Bronchial epithelial cell (primary cell): ENCODE measurements around the gene GLB1L. TPM values are rescaled to one million over a fixed set of nuclear protein-coding genes. Genes with fewer than 3 reads are reported as not detected.
"Not testable (repeated sequence)": the region's sequence is repeated elsewhere in the genome, so short reads cannot be mapped to it uniquely, and the experiment has no call there.

Experiments used
- DNase-seq: peaks from one replicate; pipeline ENCODE4 v3.0.0-alpha.2; 2010; ENCODE audit warnings: low read depth
- FAIRE-seq: peaks from 2 replicates; lab custom pipeline; 2011; peaks lifted over from hg19 to GRCh38; lab: Jason Lieb, UNC
- H3K27me3 ChIP-seq: 2 replicates; pipeline ENCODE4 v1.5.1; 2011; ENCODE audit warnings: low read length; ENCODE audit not compliant: control insufficient read depth, insufficient read depth
- H3K36me3 ChIP-seq: 2 replicates; pipeline ENCODE4 v1.5.1; 2011; ENCODE audit warnings: low read length; ENCODE audit not compliant: control insufficient read depth, insufficient read depth
- H3K4me3 ChIP-seq: 2 replicates; pipeline ENCODE4 v1.5.1; 2011; ENCODE audit warnings: mild to moderate bottlenecking, low read depth, low read length, control low read depth
- CTCF ChIP-seq: IDR thresholded peaks from 2 replicates; pipeline ENCODE4 v1.5.1; 2011; ENCODE audit warnings: mild to moderate bottlenecking, moderate library complexity, low read length, control low read depth, inconsistent platforms; ENCODE audit not compliant: insufficient read depth, severe bottlenecking
- total RNA-seq: library from RNA; depleted of rRNA; stranded (reverse); fragments of >200 nt; gene quantifications from 2 replicates; pipeline ENCODE4 v1.2.1, GENCODE V29; 2014

The GLB1L gene
- total RNA-seq, 1 donor from 2014 or later: 3.7 TPM

DNA sequence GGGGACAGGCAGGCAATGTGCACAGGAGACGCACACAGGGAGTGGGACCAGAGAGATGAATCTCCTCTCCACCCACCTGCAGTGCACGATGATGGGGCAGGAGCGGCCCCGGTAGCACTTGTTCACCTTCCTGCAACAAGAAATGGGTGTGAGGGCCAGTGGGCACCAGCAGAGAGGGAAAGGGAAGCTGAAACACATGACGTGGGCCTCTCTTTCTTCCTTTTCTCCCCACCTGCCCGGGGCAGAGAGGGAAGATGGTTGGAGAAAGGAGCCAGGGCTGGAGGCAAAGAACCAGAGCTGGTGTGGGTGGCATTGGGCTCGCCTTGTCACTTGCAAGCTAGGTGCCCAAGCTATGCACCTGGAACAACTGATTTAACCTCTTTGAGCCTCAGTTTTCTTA is 46.1 kb upstream of the GLB1L start:
- no peak for DNase-seq
- Histone ChIP-seq H3K27me3 (no peaks in the 10 kb centered on the region), H3K36me3 (no peaks in the 10 kb centered on the region), H3K4me3 (no peak overlapping the region)
- no peak for FAIRE-seq
- TF ChIP-seq CTCF: no peak

GRCh38 chr2:219290381-219291171 is 45.3 kb upstream of the GLB1L start:
- Histone ChIP-seq H3K4me3 (no peak overlapping the region), H3K36me3 (peaks cover 2% of the 10 kb centered on the region), H3K27me3 (no peaks in the 10 kb centered on the region)
- FAIRE-seq: no peak
- DNase-seq: no peak
- TF ChIP-seq CTCF: no peak

GRCh38 chr2:219289537-219290361 is 44.5 kb upstream of the GLB1L start:
- Histone ChIP-seq H3K4me3 (no peak overlapping the region), H3K27me3 (no peaks in the 10 kb centered on the region), H3K36me3 (peaks cover 9% of the 10 kb centered on the region)
- TF ChIP-seq CTCF: no peak
- peak; percentile 78 for DNase-seq
- FAIRE-seq: no peak

DNA sequence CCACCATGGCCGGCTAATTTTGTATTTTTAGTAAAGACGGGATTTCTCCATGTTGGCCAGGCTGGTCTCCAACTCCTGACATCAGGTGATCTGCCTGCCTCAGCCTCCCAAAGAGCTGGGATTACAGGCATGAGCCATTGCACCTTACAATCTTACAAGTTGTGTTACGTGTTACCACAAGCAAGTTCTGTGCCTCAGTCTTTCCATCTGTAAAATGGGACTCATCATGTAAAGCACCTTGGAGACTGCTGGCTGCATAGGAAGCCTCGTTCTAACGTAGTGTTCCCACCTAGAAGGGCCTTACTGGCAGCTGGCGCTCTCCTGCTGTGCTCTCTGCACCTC is 43.9 kb upstream of the GLB1L start:
- DNase-seq: no peak
- TF ChIP-seq CTCF: no peak
- Histone ChIP-seq H3K4me3 (no peak overlapping the region), H3K36me3 (peaks cover 15% of the 10 kb centered on the region), H3K27me3 (no peaks in the 10 kb centered on the region)
- FAIRE-seq: no peak

DNA sequence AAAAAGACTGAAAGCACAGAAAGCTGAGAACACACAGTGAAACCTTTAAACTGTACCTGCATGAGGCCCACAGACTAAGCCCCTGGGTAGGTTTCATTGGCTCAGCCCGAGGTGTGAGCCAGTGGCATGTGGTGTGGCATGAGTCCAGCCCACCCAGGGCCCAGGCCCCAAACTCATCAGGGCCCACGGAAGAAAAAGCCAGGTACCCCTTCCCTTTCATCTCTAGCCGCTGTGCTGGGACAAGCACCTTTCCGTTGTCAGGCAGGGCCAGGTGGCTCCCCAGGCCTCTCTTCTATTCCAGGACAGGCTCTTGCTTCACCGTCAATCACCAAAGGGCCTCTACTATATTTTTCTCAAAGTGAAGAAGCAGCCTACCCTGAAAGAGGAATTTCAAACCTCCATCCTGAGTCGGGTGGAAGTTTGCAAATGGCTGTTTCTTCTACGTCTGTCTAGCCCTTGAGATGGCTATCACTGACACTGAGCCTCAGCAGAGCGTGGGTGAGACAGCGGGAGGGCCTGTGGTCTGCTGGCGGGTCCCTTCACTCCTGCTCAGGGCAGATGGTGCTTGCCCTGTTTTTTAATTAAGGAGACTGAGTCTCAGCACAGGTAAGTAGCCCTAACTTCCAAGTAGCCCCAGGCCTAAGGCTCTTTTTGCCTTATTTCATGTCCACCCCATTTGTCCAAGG is 42.5 kb upstream of the GLB1L start:
- FAIRE-seq (no peak), DNase-seq (no peak)
- Histone ChIP-seq H3K36me3 (peaks cover 18% of the 10 kb centered on the region), H3K4me3 (no peak overlapping the region), H3K27me3 (no peaks in the 10 kb centered on the region)
- TF ChIP-seq CTCF: no peak

- H3K4me3 ChIP-seq, FAIRE-seq, DNase-seq, H3K27me3 ChIP-seq: not testable (repeated sequence)
- peaks cover 18% of the 10 kb centered on the region for H3K36me3 ChIP-seq
Observed at GRCh38 chr2:219287116-219287440, 41.8 kb upstream of the GLB1L start.
